Left lobe of liver (tissue), 2 donors: ENCODE data around the gene GPR107. TPM values are rescaled to one million over a fixed set of nuclear protein-coding genes. Genes with fewer than 3 reads are reported as not detected.
"Not testable (repeated sequence)": the region's sequence is repeated elsewhere in the genome, so short reads cannot be mapped to it uniquely, and the experiment has no call there.

Experiments used
- ATAC-seq: fragments of 200-7000 bp; cut with Tn5 transposase; one replicate; pipeline ENCODE4 v1.9.1; 2020; ENCODE audit warnings: mild to moderate bottlenecking, moderate library complexity
- DNase-seq: peaks from one replicate; pipeline ENCODE4 v3.0.0-alpha.2; 2020; ENCODE audit warnings: low spot score
- total RNA-seq: library from RNA; stranded (reverse); gene quantifications from one replicate; pipeline ENCODE4 v1.2.1, GENCODE V29; 2021
- donor health status: DM: no; HTN: no; CAD: no; lungs with moderate emphysema.
- donor health status: DM: no; HTN: yes; CAD: no.

The GPR107 gene
- total RNA-seq, result 14.1 TPM

DNA sequence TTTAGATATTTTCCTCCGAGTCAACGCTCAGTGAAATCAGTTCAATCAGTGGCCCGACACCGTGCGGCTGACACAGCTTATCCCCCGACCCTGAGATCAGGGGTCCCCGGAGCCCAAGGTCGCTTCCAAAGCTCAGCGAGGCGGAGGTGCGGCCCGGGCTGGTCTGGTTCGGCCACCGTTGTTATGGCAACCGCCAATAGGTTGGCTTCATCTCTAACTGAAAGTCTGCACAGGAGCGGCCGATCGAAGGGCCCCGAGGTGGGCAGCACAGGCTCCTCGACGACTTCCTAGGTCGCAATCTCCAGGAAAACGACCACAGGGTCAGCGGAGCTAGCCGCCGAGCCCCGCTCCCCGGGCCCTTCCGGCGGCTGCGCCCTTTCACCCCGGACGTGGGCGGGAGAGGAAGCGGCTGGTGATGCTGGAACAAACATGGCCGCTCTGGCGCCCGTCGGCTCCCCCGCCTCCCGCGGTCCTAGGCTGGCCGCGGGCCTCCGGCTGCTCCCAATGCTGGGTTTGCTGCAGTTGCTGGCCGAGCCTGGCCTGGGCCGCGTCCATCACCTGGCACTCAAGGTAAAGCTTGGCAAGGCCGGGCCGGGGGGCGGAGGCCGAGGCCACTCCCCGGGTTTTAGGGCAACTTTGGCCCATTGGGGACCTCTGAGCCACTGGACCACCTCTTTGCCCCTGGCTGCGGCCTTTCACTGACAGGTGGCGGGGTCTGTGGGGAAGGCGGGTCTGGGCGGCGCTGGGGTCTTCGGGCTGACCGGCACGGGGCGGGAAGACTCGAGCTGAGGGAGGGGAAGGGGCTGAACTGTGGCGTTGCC, at the start of gene GPR107:
Gene GPR107, plus strand, starts transcription at position 403 of the 821 bp plus-strand sequence. Its CDS starts 27 bp downstream, at position 430.
- DNase-seq (peak; percentile 81), ATAC-seq (peak; percentile 98)

GRCh38 chr9:130003943-130004552, 49.7 kb upstream of the GPR107 start:
- no peak for ATAC-seq
- DNase-seq, result peak; percentile 3

DNA sequence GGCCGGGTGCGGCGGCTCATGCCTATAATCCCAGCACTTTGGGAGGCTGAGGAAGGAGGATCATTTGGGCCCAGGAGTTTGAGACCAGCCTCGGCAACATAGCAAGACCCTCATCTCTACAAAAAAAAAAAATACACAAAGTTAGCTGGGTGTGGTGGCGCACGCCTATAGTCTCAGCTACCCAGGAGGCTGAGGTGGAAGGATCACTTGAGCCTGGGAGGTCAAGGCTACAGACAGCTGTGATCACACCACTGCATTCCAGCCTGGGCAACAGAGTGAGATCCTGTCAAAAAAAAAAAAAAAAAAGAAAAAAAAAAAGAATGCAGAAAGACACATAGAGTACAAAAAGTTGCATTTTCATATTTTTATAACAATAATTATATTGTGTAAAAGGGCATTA, 46.8 kb upstream of the GPR107 start:
- not testable (repeated sequence) for ATAC-seq
- DNase-seq, result peak; percentile 18

- ATAC-seq, result peak; percentile 96
- peak; percentile 42 for DNase-seq
These were observed 45.2 kb upstream of the GPR107 start for GRCh38 chr9:130008538-130008937.

GRCh38 chr9:130009546-130009945, 44.2 kb upstream of the GPR107 start:
- peak; percentile 22 for DNase-seq
- not testable (repeated sequence) for ATAC-seq

GRCh38 chr9:130010151-130010988, 43.3 kb upstream of the GPR107 start:
- DNase-seq (peak; percentile 33), ATAC-seq (peak; percentile 47)

DNA sequence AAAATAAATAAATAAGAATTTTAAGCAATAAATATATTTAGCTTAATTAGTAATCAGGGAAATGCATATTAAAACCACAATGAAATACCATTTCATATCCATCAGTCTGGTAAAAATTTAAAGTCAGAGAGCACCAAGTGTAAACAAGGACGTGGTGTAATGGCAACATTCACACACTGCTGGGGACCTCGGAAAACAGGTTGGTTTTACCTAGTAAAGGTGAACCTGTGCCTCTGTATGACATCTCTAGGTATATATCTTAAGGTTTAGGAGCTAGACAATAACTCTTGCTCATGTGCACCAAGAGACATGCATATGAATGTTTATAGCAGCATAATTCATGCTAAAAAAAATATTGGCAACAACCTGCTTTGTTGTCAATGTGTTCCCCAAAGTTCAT, 40.4 kb upstream of the GPR107 start:
- ATAC-seq, result no peak
- DNase-seq, result no peak

GRCh38 chr9:130015353-130016019, 38.2 kb upstream of the GPR107 start:
- ATAC-seq (no peak), DNase-seq (peak; percentile 6)

GRCh38 chr9:130017076-130017475, 36.6 kb upstream of the GPR107 start:
- DNase-seq (no peak), ATAC-seq (no peak)

- ATAC-seq, result not testable (repeated sequence)
- peak; percentile 6 for DNase-seq
These were observed 36.2 kb upstream of the GPR107 start for GRCh38 chr9:130017510-130017909.

DNA sequence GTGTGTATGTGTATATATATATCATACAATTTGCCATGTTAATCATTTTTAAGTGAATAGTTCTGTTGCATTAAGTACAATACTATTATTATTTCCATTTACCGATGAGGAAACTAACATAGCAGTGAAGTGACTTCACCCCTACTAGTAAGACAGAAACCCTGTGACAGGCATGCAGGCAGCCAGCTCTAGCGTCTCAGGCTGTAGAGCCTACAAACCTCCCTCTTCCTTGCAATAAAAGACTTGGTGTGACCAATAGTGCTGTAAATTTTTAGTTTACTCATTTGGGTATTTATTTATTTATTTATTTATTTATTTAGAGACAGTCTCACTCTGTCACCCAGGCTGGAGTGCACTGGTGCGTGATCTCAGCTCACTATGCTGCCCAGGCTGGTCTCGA, 35.4 kb upstream of the GPR107 start:
- ATAC-seq (no peak), DNase-seq (peak; percentile 33)

DNA sequence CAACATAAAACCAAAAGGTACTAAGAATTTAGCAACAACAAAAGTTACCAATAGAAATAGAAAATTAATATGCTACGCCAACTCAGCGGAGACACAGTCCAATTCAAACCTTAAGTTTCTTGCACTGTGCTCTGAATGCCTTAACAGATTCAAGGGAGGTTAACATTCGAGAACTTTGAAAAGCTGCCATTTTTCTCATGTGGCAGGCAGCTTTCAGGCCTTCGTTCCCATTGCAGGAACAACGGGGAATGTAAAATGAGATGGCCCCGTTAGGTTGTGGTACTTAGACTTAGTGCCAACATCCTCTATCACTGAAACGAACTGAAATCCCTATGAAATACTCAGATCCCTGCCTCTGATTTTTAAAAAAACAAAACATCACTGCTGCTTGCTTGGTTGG, 33.1 kb upstream of the GPR107 start:
- ATAC-seq (no peak), DNase-seq (peak; percentile 4)

GRCh38 chr9:130021123-130021522, 32.6 kb upstream of the GPR107 start:
- DNase-seq (no peak), ATAC-seq (no peak)

DNA sequence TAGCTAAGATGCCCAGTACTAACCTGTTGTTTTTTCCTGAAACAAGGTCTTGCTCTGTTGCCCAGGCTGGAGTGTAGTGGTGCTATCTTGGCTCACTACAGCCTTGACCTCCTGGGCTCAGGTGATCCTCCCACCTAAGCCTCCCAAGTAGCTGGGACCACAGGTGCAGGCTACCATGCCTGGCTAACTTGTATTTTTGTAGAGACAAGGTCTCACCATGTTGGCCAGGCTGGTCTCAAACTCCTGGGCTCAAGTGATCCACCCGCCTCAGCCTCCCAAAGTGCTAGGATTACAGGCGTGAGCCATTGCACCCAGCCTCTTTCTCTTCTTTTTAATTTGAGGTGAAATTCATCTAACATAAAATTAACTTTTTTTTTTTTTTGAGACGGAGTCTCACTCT, 31.9 kb upstream of the GPR107 start:
- ATAC-seq, result not testable (repeated sequence)
- DNase-seq, result peak; percentile 15

GRCh38 chr9:130022566-130023143, 31.1 kb upstream of the GPR107 start:
- peak; percentile 27 for DNase-seq
- ATAC-seq, result no peak

GRCh38 chr9:130023144-130023787, 30.4 kb upstream of the GPR107 start:
- DNase-seq (peak; percentile 65), ATAC-seq (peak; percentile 82)

DNA sequence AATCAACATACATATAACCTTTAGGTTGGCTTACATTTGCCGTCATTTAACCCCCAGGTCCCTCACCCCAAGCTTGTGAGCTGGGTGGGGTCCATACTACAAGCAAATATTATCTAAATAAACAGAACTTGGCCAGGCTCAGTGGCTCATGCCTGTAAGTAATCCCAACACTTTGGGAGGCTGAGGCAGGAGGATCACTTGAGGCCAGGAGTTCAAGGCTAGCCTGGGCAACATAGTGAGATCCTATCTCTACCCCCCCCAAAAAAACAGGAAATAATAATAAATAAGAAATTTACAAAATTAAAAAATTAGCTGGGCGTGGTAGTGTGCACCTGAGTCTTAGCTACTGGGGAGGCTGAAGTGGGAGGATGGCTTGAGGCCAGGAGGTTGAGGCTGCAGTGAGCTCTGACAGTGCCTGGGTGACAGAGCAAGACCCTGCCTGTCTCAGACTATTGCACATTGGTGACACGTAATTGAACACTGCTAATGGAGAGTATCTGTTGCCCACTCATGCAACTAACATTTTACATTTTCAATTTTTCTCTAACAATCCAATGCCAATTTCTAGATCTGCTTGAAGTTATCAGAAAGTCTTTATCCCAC, 29.6 kb upstream of the GPR107 start:
- DNase-seq (peak; percentile 36), ATAC-seq (no peak)

GRCh38 chr9:130024597-130024994, 29.1 kb upstream of the GPR107 start:
- peak; percentile 73 for DNase-seq
- ATAC-seq, result peak; percentile 78

GRCh38 chr9:130026583-130027340, 26.9 kb upstream of the GPR107 start:
- DNase-seq (peak; percentile 16), ATAC-seq (no peak)
